Peyer's patch (tissue), 4 donors: ENCODE data around the gene CCDC57. TPM values are rescaled to one million over a fixed set of nuclear protein-coding genes. Genes with fewer than 3 reads are reported as not detected.

Source experiments
- DNase-seq, 3 donors: peaks; one replicate each; pipeline ENCODE4 v3.0.0-alpha.2; 2017 to 2019
- H3K27ac ChIP-seq, 4 donors: fragments of 200-600 bp; sonication (generic); one replicate each; pipeline ENCODE4 v1.5.1; 2016 to 2019
- H3K27me3 ChIP-seq, 2 donors: fragments of 200-600 bp; sonication (generic); one replicate each; pipeline ENCODE4 v1.5.1; 2019
- H3K36me3 ChIP-seq, 3 donors: fragments of 200-600 bp; sonication (generic); one replicate each; pipeline ENCODE4 v1.5.1; 2016 to 2019
- H3K4me1 ChIP-seq, 4 donors: fragments of 200-600 bp; sonication (generic); one replicate each; pipeline ENCODE4 v1.5.1; 2016 to 2019
- H3K4me3 ChIP-seq, 4 donors: fragments of 200-600 bp; sonication (generic); 1 replicate in 3 of 4; 2 replicates in 1 of 4; pipeline ENCODE4 v1.5.1; 2016 to 2019; ENCODE audit warnings: mild to moderate bottlenecking in 1 of 4
- H3K9me3 ChIP-seq, 4 donors: fragments of 200-600 bp; sonication (generic); one replicate each; pipeline ENCODE4 v1.5.1; 2016 to 2019; ENCODE audit warnings: mild to moderate bottlenecking in 1 of 4
- CTCF ChIP-seq, 6 experiments: fragments of 450-650 bp in 4 of 6; fragments of 200-600 bp in 2 of 6; sonication (generic) in 1 of 6; IDR thresholded peaks; one replicate each; pipeline ENCODE4 v1.5.1; 2017 to 2019; ENCODE audit warnings: antibody characterized with exemption in 6 of 6, mild to moderate bottlenecking in 3 of 6, moderate library complexity in 1 of 6
- POLR2A ChIP-seq, 2 donors: fragments of 450-650 bp; IDR thresholded peaks; one replicate each; pipeline ENCODE4 v1.5.1; 2017; ENCODE audit warnings: antibody characterized with exemption in 2 of 2, mild to moderate bottlenecking in 2 of 2, moderate library complexity in 2 of 2
- total RNA-seq, 4 donors: library from RNA; depleted of rRNA; stranded (reverse); fragments of >200 nt; gene quantifications; one replicate each; pipeline ENCODE4 v1.1.0, GENCODE V29; 2016

CCDC57 gene
- total RNA-seq, 4 donors from 2014 or later: 28.2 to 144 (median 79.8) TPM

DNA sequence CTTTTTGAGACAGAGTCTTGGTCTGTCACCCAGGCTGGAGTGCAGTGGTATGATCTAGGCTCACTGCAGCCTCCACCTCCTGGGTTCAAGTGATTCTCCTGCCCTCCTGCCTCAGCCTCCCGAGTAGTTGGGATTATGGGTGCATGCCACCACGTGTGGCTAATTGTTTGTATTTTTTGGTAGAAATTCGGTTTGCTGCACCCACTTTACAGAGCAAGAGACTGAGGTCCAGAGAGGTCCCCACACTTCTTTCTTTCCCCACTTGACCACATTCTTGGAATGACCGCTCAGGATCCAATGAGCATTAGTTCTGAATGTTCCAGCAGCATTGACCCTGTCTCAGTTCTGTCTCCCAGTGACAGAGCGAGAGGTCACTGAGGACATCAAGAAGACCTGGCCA lies 10.9 kb upstream of the CCDC57 start:
- peaks cover 0 to 6% (median 0%) of the 10 kb centered on the region in 4 donors for H3K4me1 ChIP-seq
- no peak for DNase-seq
- H3K27ac ChIP-seq: no peak overlapping the region
- no peak for TF ChIP-seq CTCF (IDR thresholded peaks at IDR 0.05)
- TF ChIP-seq POLR2A (IDR thresholded peaks at IDR 0.05): no peak
- no peaks in the 10 kb centered on the region for H3K27me3 ChIP-seq
- H3K36me3 ChIP-seq: no peaks in the 10 kb centered on the region
- no peak overlapping the region for H3K4me3 ChIP-seq
- H3K9me3 ChIP-seq: no peaks in the 10 kb centered on the region

DNA sequence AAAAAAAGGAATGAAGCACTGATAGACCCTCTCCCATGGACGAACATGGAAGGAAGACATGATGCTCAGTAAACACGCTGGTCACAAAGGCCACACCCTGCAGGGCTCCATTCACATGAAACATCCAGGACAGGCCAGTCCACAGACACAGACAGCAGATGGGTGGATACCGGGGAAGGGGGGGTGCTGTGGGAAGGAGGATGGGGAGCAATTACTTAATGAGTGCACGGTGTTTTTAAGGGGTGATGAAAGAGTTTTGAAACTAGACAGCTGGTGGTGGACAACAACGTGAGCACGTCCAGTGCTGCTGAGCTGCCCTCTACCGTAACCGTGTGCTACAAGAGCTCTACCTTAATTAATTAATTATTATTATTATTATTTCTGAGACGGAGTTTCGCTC lies 10.2 kb upstream of the CCDC57 start:
- no peaks in the 10 kb centered on the region for H3K9me3 ChIP-seq
- no peaks in the 10 kb centered on the region for H3K36me3 ChIP-seq
- TF ChIP-seq POLR2A (IDR thresholded peaks at IDR 0.05) (no peak), CTCF (IDR thresholded peaks at IDR 0.05) (no peak)
- H3K27me3 ChIP-seq: no peaks in the 10 kb centered on the region
- H3K4me3 ChIP-seq: no peak overlapping the region
- peaks cover 0 to 1% (median 0%) of the 10 kb centered on the region in 4 donors for H3K4me1 ChIP-seq
- DNase-seq: no peak
- H3K27ac ChIP-seq: no peak overlapping the region

DNA sequence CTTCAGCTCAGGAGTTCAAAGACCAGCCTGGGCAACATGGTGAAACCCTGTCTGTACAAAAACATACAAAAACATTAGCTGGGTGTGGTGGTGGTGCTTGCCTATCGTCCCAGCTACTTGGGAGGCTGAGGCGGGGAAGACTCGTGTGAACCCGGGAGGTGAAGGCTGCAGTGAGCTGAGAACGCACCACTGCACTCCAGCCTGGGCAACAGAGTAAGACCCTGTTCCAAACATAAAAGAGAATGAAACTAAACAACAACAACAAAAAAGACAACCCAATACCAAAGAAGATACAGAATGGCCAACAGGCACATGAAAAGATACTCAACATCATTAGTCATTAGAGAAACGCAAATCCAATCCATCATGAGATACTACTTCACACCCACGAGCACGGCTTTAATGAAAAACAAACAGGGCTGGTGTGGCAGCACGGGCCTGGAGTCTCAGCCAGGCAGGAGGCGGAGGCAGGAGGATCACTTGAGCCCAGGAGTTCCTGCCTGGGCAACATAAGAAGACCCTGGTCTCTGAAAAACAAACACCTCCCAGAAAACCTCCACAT lies 8.8 kb upstream of the CCDC57 start:
- Histone ChIP-seq H3K27ac (no peak overlapping the region), H3K36me3 (no peaks in the 10 kb centered on the region), H3K4me1 (peaks cover 3 to 14% (median 12%) of the 10 kb centered on the region in 4 donors), H3K9me3 (no peaks in the 10 kb centered on the region), H3K27me3 (no peaks in the 10 kb centered on the region), H3K4me3 (no peak overlapping the region)
- no peak for DNase-seq
- no peak for TF ChIP-seq CTCF (IDR thresholded peaks at IDR 0.05)

- no peak overlapping the region for H3K27ac ChIP-seq
- peaks cover 3 to 26% (median 20%) of the 10 kb centered on the region in 4 donors for H3K4me1 ChIP-seq
- no peak for DNase-seq
- no peak for TF ChIP-seq CTCF (IDR thresholded peaks at IDR 0.05)
- TF ChIP-seq POLR2A (IDR thresholded peaks at IDR 0.05): no peak
- H3K36me3 ChIP-seq: no peaks in the 10 kb centered on the region
- H3K4me3 ChIP-seq: no peak overlapping the region
- no peaks in the 10 kb centered on the region for H3K9me3 ChIP-seq
- H3K27me3 ChIP-seq: no peaks in the 10 kb centered on the region
These were observed 7.4 kb upstream of the CCDC57 start for GRCh38 chr17:82219753-82220709.

DNA sequence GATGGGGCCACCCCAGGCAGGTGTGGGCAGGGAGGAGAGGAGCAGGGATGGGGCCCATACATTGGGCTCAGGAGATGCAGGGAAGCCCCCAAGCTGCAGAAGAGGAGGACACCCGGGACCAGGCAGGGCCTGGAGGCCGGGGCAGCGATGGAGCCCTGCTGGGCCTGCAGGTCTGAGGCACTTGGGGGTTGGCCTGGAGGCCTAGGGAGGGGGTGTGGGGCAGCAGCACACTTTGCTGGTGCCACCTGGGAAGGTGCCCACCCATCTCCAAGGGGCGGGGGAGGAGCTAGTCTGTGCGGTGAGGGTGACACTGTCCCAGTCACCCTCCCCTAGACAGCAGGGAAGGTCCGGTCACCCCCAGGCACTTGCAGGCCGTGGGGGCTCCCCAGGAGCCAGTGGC lies 6.4 kb upstream of the CCDC57 start:
- Histone ChIP-seq H3K4me1 (peaks cover 3 to 26% (median 20%) of the 10 kb centered on the region in 4 donors), H3K36me3 (no peaks in the 10 kb centered on the region), H3K27me3 (no peaks in the 10 kb centered on the region), H3K27ac (no peak overlapping the region), H3K9me3 (no peaks in the 10 kb centered on the region), H3K4me3 (no peak overlapping the region)
- no peak for DNase-seq
- TF ChIP-seq POLR2A (IDR thresholded peaks at IDR 0.05) (no peak), CTCF (IDR thresholded peaks at IDR 0.05) (no peak)
